ENCODE results near the gene CNNM2.

DNA sequence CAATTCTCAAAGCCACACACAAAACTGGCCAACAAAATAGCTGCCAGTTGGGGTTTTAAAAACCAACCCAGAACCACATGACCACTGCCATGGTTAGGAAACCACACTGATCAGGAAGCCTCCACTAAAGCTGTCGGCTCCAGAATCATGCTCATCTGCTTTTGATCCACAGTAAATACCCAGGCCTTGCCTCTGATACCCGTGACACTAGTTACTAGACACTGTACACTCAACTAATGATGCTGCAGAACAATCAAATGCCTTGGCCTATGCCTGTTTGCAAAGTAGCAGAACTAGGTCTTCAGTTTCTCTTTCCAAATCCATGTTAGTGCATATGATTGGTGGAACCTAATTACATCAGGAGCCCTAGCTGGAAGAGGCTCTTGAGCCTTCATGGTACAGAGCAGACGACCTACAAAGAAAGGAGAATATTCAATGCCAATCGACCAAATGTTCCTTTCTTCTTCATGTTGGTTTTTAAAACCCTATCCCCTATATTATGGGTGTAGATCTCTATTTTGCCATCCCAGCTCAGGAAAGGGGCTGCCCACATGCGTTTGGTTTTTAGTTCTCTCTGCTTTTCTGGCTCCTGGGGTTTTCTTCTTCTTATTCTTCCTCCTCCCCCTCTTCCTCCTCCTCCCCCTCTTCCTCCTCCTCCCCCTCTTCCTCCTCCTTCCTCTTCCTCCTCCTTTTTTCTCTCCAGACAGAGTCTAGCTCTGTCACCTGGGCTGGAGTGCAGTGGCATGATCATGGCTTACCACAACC, 76.6 kb downstream of the CNNM2 start:
- TF ChIP-seq EZH2phosphoT487 (IDR thresholded peaks at IDR 0.05; ENCODE audit: insufficient read depth, low read depth): no peak
- TF ChIP-seq EZH2 (IDR thresholded peaks at IDR 0.05; ENCODE audit: insufficient read depth, poor library complexity, severe bottlenecking): no peak
